Measurements from ENCODE around the gene AQP1. TPM values are rescaled to one million over a fixed set of nuclear protein-coding genes. Genes with fewer than 3 reads are reported as not detected.
A peak's percentile ranks its signal among the peaks of the same experiment; 100 is the strongest.

The AQP1 gene
- polyA plus RNA-seq, 2 donors = 28.9 to 49.8 TPM

DNA sequence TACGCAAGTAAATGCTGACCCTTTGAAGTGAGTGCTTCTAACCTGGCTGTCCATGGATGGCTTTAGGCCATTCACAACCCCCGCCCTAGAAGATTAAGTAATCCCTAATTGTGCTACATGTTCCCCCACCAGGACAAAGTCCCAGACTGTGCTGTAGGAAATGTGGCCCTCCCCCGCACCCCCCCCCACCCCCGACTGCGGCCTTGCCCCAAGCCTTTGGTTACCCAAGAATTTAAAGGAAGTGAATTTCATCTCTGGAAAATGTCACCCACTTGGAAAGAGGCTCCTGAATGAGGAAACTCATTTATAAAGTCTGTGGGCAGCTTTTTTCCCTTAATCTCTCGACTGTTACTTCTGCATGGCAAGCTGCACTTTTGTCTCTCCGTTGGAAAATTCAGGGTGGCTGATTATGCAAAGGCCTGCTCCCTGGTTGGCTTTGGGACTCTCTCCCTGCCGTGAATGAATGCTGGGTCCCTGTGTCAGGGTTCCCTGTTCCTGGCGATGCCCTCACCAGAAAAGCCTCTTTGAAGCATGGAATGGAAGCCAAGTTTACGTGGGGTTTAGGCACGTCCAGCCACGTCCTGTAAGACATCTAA, 31.4 kb upstream of the AQP1 start:
- WGBS, 2 donors = 46 to 53% methylated on average over 12 of the region's 12 CpGs
- Histone ChIP-seq H3K4me3 (ENCODE audit: low read depth in 1 of 2, low read length in 2 of 2) (no peak overlapping the region), H3K9me3 (ENCODE audit: control insufficient read depth in 2 of 2, insufficient read depth in 1 of 2, low read depth in 1 of 2, low read length in 1 of 2) (no peaks in the 10 kb centered on the region), H3K27ac (ENCODE audit: low read depth in 2 of 2, low read length in 1 of 2) (no peak overlapping the region), H3K36me3 (ENCODE audit: control insufficient read depth in 2 of 2, insufficient read depth in 2 of 2, low read length in 1 of 2) (no peaks in the 10 kb centered on the region), H3K4me1 (ENCODE audit: control insufficient read depth in 2 of 2, insufficient read depth in 2 of 2, low read length in 1 of 2) (no peaks in the 10 kb centered on the region), H3K27me3 (ENCODE audit: control insufficient read depth in 1 of 2, insufficient read depth in 2 of 2, low read length in 2 of 2) (no peaks in the 10 kb centered on the region)

DNA sequence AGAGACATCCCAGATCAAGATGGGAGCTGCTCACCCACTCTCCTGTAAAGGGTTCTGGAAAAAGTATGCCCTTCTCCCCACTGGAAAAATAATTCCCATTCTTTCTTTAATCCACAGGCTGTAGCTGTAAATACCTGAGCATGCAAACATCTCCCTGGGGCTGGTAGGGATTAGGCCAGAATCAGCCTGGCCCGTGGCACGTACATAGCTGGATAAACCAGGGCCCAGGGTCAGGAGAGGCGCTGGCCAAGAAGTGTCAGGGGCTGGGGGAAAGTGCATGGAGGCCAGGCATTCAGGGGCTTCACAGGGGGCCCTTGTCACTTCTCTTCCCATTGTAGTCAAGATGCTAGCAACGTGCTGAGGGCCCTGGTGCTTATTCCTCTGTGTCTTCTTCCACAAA, 30.7 kb upstream of the AQP1 start:
- no peaks in the 10 kb centered on the region for H3K27me3 ChIP-seq (ENCODE audit: control insufficient read depth in 1 of 2, insufficient read depth in 2 of 2, low read length in 2 of 2)
- H3K4me1 ChIP-seq (ENCODE audit: control insufficient read depth in 2 of 2, insufficient read depth in 2 of 2, low read length in 1 of 2) = no peaks in the 10 kb centered on the region
- no peaks in the 10 kb centered on the region for H3K36me3 ChIP-seq (ENCODE audit: control insufficient read depth in 2 of 2, insufficient read depth in 2 of 2, low read length in 1 of 2)
- H3K9me3 ChIP-seq (ENCODE audit: control insufficient read depth in 2 of 2, insufficient read depth in 1 of 2, low read depth in 1 of 2, low read length in 1 of 2) = no peaks in the 10 kb centered on the region
- no peak overlapping the region for H3K4me3 ChIP-seq (ENCODE audit: low read depth in 1 of 2, low read length in 2 of 2)
- 62 to 70% methylated on average over 4 of the region's 4 CpGs for WGBS, 2 donors
- H3K27ac ChIP-seq (ENCODE audit: low read depth in 2 of 2, low read length in 1 of 2) = no peak overlapping the region

DNA sequence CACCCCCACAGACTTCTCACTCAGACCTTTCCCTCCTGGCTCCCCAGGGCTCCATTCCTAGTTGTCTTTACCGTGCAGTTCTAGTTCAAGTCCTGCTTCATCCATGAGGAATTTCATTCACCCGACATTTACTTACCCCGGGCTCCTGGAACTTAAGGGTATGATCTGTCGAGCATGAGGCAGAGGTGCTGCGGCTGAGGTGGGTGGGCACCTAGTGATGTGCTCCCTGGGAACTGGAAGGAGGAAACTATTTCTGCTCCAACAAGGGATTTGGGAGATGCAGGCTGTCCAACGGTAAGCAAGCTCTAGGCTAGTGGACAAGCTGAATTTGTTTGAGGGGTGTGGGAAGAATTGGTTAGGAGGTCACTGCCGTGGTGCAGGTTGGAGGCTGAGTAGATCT, 30.2 kb upstream of the AQP1 start:
- H3K4me1 ChIP-seq (ENCODE audit: control insufficient read depth in 2 of 2, insufficient read depth in 2 of 2, low read length in 1 of 2) = no peaks in the 10 kb centered on the region
- H3K27ac ChIP-seq (ENCODE audit: low read depth in 2 of 2, low read length in 1 of 2) = no peak overlapping the region
- WGBS, 2 donors = 89 to 90% methylated on average over 7 of the region's 7 CpGs
- no peaks in the 10 kb centered on the region for H3K9me3 ChIP-seq (ENCODE audit: control insufficient read depth in 2 of 2, insufficient read depth in 1 of 2, low read depth in 1 of 2, low read length in 1 of 2)
- no peaks in the 10 kb centered on the region for H3K27me3 ChIP-seq (ENCODE audit: control insufficient read depth in 1 of 2, insufficient read depth in 2 of 2, low read length in 2 of 2)
- no peak overlapping the region for H3K4me3 ChIP-seq (ENCODE audit: low read depth in 1 of 2, low read length in 2 of 2)
- no peaks in the 10 kb centered on the region for H3K36me3 ChIP-seq (ENCODE audit: control insufficient read depth in 2 of 2, insufficient read depth in 2 of 2, low read length in 1 of 2)

DNA sequence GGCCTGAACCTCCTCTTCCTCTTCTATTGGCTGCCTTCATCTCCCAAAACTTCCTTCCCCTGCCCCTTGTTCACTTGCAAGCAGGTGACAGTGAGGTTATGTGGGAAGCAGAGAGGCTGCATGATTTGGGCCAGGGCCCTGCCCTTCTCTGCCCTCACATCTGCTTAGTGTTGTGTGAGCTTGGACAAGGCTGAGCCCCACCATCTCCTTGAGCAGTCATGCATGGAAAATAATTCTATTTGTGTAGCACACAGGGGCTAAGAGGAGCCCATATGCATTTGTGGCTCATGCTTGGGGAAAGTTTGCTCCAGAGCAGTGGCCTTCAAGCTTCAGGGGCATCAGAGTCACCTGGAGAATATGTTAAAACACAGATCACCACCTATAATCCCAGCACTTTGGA, 26.8 kb upstream of the AQP1 start:
- Histone ChIP-seq H3K36me3 (ENCODE audit: control insufficient read depth in 2 of 2, insufficient read depth in 2 of 2, low read length in 1 of 2) (no peaks in the 10 kb centered on the region), H3K4me1 (ENCODE audit: control insufficient read depth in 2 of 2, insufficient read depth in 2 of 2, low read length in 1 of 2) (peaks cover 4 to 7% of the 10 kb centered on the region in 2 donors), H3K4me3 (ENCODE audit: low read depth in 1 of 2, low read length in 2 of 2) (no peak overlapping the region), H3K27me3 (ENCODE audit: control insufficient read depth in 1 of 2, insufficient read depth in 2 of 2, low read length in 2 of 2) (no peaks in the 10 kb centered on the region), H3K27ac (ENCODE audit: low read depth in 2 of 2, low read length in 1 of 2) (no peak overlapping the region), H3K9me3 (ENCODE audit: control insufficient read depth in 2 of 2, insufficient read depth in 1 of 2, low read depth in 1 of 2, low read length in 1 of 2) (no peaks in the 10 kb centered on the region)

DNA sequence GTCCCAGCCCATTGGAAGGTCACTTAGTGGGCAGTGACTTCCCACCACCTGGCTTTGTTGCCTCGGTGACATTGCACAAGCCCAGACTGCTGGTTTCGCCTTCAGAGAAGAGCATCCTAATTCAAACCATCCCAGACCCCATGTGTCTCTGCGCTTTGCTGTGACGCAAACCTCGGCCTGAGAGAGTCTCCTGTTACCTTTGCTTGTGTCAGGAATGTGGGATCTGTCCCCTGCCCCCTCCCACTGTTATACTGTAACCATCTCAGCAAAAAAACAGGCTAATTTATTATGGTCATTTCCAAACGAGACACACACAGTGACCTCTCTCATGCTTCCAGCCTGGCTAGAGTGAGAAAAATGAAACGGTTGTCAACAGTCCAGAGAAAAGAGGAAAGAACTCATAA, 25.0 kb upstream of the AQP1 start:
- H3K27ac ChIP-seq (ENCODE audit: low read depth in 2 of 2, low read length in 1 of 2) = no peak overlapping the region
- peaks cover 4 to 7% of the 10 kb centered on the region in 2 donors for H3K4me1 ChIP-seq (ENCODE audit: control insufficient read depth in 2 of 2, insufficient read depth in 2 of 2, low read length in 1 of 2)
- no peak overlapping the region for H3K4me3 ChIP-seq (ENCODE audit: low read depth in 1 of 2, low read length in 2 of 2)
- no peaks in the 10 kb centered on the region for H3K27me3 ChIP-seq (ENCODE audit: control insufficient read depth in 1 of 2, insufficient read depth in 2 of 2, low read length in 2 of 2)
- H3K36me3 ChIP-seq (ENCODE audit: control insufficient read depth in 2 of 2, insufficient read depth in 2 of 2, low read length in 1 of 2) = no peaks in the 10 kb centered on the region
- H3K9me3 ChIP-seq (ENCODE audit: control insufficient read depth in 2 of 2, insufficient read depth in 1 of 2, low read depth in 1 of 2, low read length in 1 of 2) = no peaks in the 10 kb centered on the region
- 65 to 70% methylated on average over 7 of the region's 7 CpGs for WGBS, 2 donors

DNA sequence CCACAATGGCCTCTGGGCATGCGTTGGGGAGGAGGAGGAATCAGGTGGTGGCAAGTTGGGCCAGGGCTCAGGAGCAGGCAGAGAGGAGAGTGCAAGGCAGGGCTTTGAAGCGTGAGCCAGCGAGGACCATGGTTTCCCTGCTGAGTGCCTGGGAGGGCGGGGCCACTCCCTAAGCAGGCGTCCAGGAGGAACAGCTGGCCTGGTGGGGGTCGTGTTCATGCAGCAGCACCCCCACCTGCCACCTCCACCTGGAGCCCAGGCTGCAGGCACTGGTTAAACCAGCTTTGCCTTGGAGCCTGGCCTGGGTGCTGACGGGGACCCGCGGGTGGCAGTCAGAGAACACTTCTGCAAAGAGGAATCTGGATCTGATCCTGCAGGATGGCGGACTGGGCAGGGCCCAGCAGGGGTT, 24.2 kb upstream of the AQP1 start:
- H3K4me1 ChIP-seq (ENCODE audit: control insufficient read depth in 2 of 2, insufficient read depth in 2 of 2, low read length in 1 of 2) = peaks cover 4 to 7% of the 10 kb centered on the region in 2 donors
- no peaks in the 10 kb centered on the region for H3K36me3 ChIP-seq (ENCODE audit: control insufficient read depth in 2 of 2, insufficient read depth in 2 of 2, low read length in 1 of 2)
- no peaks in the 10 kb centered on the region for H3K27me3 ChIP-seq (ENCODE audit: control insufficient read depth in 1 of 2, insufficient read depth in 2 of 2, low read length in 2 of 2)
- H3K9me3 ChIP-seq (ENCODE audit: control insufficient read depth in 2 of 2, insufficient read depth in 1 of 2, low read depth in 1 of 2, low read length in 1 of 2) = no peaks in the 10 kb centered on the region
- H3K4me3 ChIP-seq (ENCODE audit: low read depth in 1 of 2, low read length in 2 of 2) = no peak overlapping the region
- WGBS, 2 donors = 42 to 44% methylated on average over 10 of the region's 10 CpGs
- peak overlapping the region in 1 of 2 donors; percentile 26 for H3K27ac ChIP-seq (ENCODE audit: low read depth in 2 of 2, low read length in 1 of 2)

DNA sequence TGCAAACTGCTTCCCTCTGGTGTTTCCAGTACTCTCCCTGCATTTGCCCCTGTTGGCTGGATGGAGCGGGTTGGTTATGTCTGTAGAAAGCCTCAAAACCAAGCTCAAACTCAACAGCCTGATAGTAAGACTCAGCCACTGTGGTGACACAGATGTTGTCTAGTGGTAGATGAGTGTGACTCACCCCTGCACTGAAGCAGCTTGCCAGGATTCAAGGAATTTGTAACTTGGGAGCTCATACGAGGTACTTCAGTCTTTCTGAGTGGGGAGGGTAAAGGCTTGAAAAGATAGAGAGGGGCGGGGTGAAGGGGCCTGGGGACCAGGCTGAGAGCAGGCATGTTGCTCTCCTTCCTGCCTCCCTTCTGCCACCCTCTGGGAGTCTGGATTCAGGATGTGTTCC, 22.9 kb upstream of the AQP1 start:
- Histone ChIP-seq H3K27ac (ENCODE audit: low read depth in 2 of 2, low read length in 1 of 2) (peak overlapping the region in 1 of 2 donors; percentile 27), H3K4me3 (ENCODE audit: low read depth in 1 of 2, low read length in 2 of 2) (no peak overlapping the region), H3K9me3 (ENCODE audit: control insufficient read depth in 2 of 2, insufficient read depth in 1 of 2, low read depth in 1 of 2, low read length in 1 of 2) (no peaks in the 10 kb centered on the region), H3K36me3 (ENCODE audit: control insufficient read depth in 2 of 2, insufficient read depth in 2 of 2, low read length in 1 of 2) (no peaks in the 10 kb centered on the region), H3K4me1 (ENCODE audit: control insufficient read depth in 2 of 2, insufficient read depth in 2 of 2, low read length in 1 of 2) (peaks cover 4 to 7% of the 10 kb centered on the region in 2 donors), H3K27me3 (ENCODE audit: control insufficient read depth in 1 of 2, insufficient read depth in 2 of 2, low read length in 2 of 2) (no peaks in the 10 kb centered on the region)
- WGBS, 2 donors = 46 to 51% methylated on average over 3 of the region's 3 CpGs

DNA sequence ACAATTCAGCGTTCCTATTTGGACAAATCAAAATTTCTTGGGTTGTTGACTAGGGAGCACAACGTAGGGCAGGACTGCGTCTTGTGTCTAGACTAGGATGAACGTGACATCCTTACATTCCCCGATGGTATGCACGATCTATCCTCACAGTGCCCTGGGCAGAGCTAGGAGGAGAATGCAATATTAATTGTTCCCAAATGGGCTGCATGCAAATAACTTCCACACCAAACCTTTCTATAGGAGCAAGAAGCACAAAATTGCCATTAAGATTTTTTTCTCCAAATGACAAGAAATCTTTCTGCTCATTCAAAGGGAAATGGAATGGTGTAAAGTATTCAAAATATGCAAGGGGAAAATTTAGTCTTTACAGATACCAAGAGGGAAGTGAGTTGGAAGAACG, 21.4 kb upstream of the AQP1 start:
- no peaks in the 10 kb centered on the region for H3K36me3 ChIP-seq (ENCODE audit: control insufficient read depth in 2 of 2, insufficient read depth in 2 of 2, low read length in 1 of 2)
- 96 to 97% methylated on average over 7 of the region's 7 CpGs for WGBS, 2 donors

DNA sequence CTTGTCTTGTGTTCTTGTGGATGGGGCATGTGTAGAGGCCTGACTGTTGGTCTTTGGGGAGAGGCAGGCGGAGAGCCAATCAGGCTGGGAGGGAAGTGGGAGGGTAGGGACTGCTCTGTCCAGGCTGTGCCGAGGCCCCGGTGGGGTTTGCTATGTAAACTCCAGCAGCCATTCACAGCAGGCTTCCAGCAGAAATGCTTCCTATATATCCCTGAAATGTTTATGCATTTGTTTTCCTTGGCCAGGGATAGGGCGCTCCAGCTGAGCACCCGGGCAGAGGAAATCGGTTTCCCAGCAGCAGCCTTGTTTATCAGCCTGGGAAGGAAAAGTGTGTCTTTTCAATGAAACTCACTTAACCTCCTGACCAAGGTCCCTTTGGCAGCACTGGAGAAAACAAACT, 18.3 kb upstream of the AQP1 start:
- H3K27me3 ChIP-seq (ENCODE audit: control insufficient read depth in 1 of 2, insufficient read depth in 2 of 2, low read length in 2 of 2) = no peaks in the 10 kb centered on the region
- H3K36me3 ChIP-seq (ENCODE audit: control insufficient read depth in 2 of 2, insufficient read depth in 2 of 2, low read length in 1 of 2) = no peaks in the 10 kb centered on the region
- H3K9me3 ChIP-seq (ENCODE audit: control insufficient read depth in 2 of 2, insufficient read depth in 1 of 2, low read depth in 1 of 2, low read length in 1 of 2) = no peaks in the 10 kb centered on the region
- WGBS, 2 donors = 43 to 59% methylated on average over 6 of the region's 6 CpGs
- peak overlapping the region in 1 of 2 donors; percentile 24 for H3K27ac ChIP-seq (ENCODE audit: low read depth in 2 of 2, low read length in 1 of 2)
- no peak overlapping the region for H3K4me3 ChIP-seq (ENCODE audit: low read depth in 1 of 2, low read length in 2 of 2)
- peaks cover 0 to 12% of the 10 kb centered on the region in 2 donors for H3K4me1 ChIP-seq (ENCODE audit: control insufficient read depth in 2 of 2, insufficient read depth in 2 of 2, low read length in 1 of 2)

More for the DNA sequence above, 21.4 kb upstream of the AQP1 start:
- Histone ChIP-seq H3K27ac (ENCODE audit: low read depth in 2 of 2, low read length in 1 of 2) (no peak overlapping the region), H3K4me1 (ENCODE audit: control insufficient read depth in 2 of 2, insufficient read depth in 2 of 2, low read length in 1 of 2) (peaks cover 6 to 7% of the 10 kb centered on the region in 2 donors), H3K9me3 (ENCODE audit: control insufficient read depth in 2 of 2, insufficient read depth in 1 of 2, low read depth in 1 of 2, low read length in 1 of 2) (no peaks in the 10 kb centered on the region), H3K27me3 (ENCODE audit: control insufficient read depth in 1 of 2, insufficient read depth in 2 of 2, low read length in 2 of 2) (no peaks in the 10 kb centered on the region), H3K4me3 (ENCODE audit: low read depth in 1 of 2, low read length in 2 of 2) (no peak overlapping the region)

DNA sequence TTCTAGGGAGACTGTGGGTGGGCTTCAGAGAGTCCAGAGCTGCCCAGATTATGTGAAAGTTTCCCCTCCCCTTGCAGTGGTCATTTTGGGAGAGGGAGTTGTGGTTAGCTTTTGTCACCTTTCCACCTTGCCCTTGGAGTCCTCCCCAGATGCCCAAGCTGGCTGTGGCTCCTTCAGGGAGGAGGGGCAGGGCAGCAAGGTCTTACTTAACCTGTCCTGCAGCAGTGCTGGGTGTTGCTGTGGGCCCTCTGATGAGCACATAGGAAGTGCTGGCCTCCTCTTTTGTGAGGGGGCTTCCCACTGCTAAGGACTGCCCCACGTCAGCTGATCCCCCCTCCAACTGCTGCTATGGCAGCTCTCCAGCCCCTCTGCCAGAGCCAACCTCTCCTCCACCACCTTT, 17.6 kb upstream of the AQP1 start:
- H3K4me3 ChIP-seq (ENCODE audit: low read depth in 1 of 2, low read length in 2 of 2) = no peak overlapping the region

More for the DNA sequence above, 17.6 kb upstream of the AQP1 start:
- Histone ChIP-seq H3K9me3 (ENCODE audit: control insufficient read depth in 2 of 2, insufficient read depth in 1 of 2, low read depth in 1 of 2, low read length in 1 of 2) (no peaks in the 10 kb centered on the region), H3K4me1 (ENCODE audit: control insufficient read depth in 2 of 2, insufficient read depth in 2 of 2, low read length in 1 of 2) (peaks cover 0 to 12% of the 10 kb centered on the region in 2 donors), H3K27me3 (ENCODE audit: control insufficient read depth in 1 of 2, insufficient read depth in 2 of 2, low read length in 2 of 2) (no peaks in the 10 kb centered on the region), H3K36me3 (ENCODE audit: control insufficient read depth in 2 of 2, insufficient read depth in 2 of 2, low read length in 1 of 2) (no peaks in the 10 kb centered on the region), H3K27ac (ENCODE audit: low read depth in 2 of 2, low read length in 1 of 2) (peak overlapping the region; percentile 24 to 42)
- WGBS, 2 donors = 58 to 67% methylated on average over 1 of the region's 1 CpG

Data from esophagus (tissue), 2 donors.